IMR-90 (cell line): ENCODE results near the gene TWIST2. TPM values are rescaled to one million over a fixed set of nuclear protein-coding genes. Genes with fewer than 3 reads are reported as not detected.

Source experiments
- ATAC-seq: fragments of 200-7000 bp; cut with Tn5 transposase; 2 replicates; pipeline ENCODE4 v1.9.1; 2020; ENCODE audit warnings: low read depth, mild to moderate bottlenecking, moderate library complexity
- BruUV-seq: library from RNA; stranded (reverse); fragments of 400-500 nt; replicated peaks from 2 replicates; lab custom pipeline; 2021; lab: Mats Ljungman, UMichigan
- CTCF ChIA-PET: fragments of 300-600 bp; formaldehyde crosslinking; extraction: SDS; loops from one replicate; lab custom pipeline; 2021; ENCODE audit warnings: antibody characterized with exemption; lab: Yijun Ruan, JAX
- POLR2A ChIA-PET: fragments of 300-600 bp; sonication (Branson Sonifier 250); formaldehyde crosslinking; loops from one replicate; lab custom pipeline; 2022; ENCODE audit warnings: antibody characterized with exemption; ENCODE audit not compliant: unreplicated experiment; lab: Charles Lee
- DNase-seq: peaks from one replicate; pipeline ENCODE4 v3.0.0; 2013
- H2AFZ ChIP-seq: replicated peaks from 2 replicates; pipeline ENCODE3; 2013; ENCODE audit warnings: low read length, mild to moderate bottlenecking; ENCODE audit not compliant: poor library complexity
- H2AK5ac ChIP-seq: 2 replicates; pipeline ENCODE4 v1.6.1; 2013; ENCODE audit warnings: low read depth, low read length, inconsistent platforms
- H2AK9ac ChIP-seq: replicated peaks from 2 replicates; pipeline ENCODE3; 2013; ENCODE audit warnings: mild to moderate bottlenecking, low read depth, low read length, moderate library complexity; ENCODE audit not compliant: poor library complexity
- H2BK120ac ChIP-seq: 2 replicates; pipeline ENCODE4 v1.6.1; 2013; ENCODE audit warnings: low read depth, low read length, inconsistent platforms
- H2BK15ac ChIP-seq: 3 replicates; pipeline ENCODE4 v1.6.1; 2013; ENCODE audit warnings: low read depth, low read length, inconsistent platforms
- H2BK20ac ChIP-seq: 2 replicates; pipeline ENCODE4 v1.6.1; 2013; ENCODE audit warnings: low read depth, mild to moderate bottlenecking, inconsistent platforms, low read length, moderate library complexity
- H2BK5ac ChIP-seq: 2 replicates; pipeline ENCODE4 v1.6.1; 2013; ENCODE audit warnings: mild to moderate bottlenecking, low read depth, low read length, inconsistent platforms; ENCODE audit not compliant: poor library complexity, severe bottlenecking
- H3K14ac ChIP-seq: replicated peaks from 2 replicates; pipeline ENCODE4 v1.6.1; 2013; ENCODE audit warnings: low read depth, low read length, inconsistent platforms
- H3K18ac ChIP-seq: 2 replicates; pipeline ENCODE4 v1.6.1; 2013; ENCODE audit warnings: low read depth, low read length, control low read depth
- H3K23ac ChIP-seq: 2 replicates; pipeline ENCODE4 v1.6.1; 2013; ENCODE audit warnings: low read depth, low read length, inconsistent platforms
- H3K27ac ChIP-seq: 2 replicates; pipeline ENCODE4 v1.5.1; 2013; ENCODE audit warnings: mild to moderate bottlenecking, control low read depth, low read length; ENCODE audit not compliant: insufficient read depth
- H3K27me3 ChIP-seq: 2 replicates; pipeline ENCODE4 v1.6.1; 2013; ENCODE audit warnings: low read length; ENCODE audit not compliant: control insufficient read depth, insufficient read depth
- H3K36me3 ChIP-seq: 2 replicates; pipeline ENCODE4 v1.6.1; 2013; ENCODE audit warnings: low read length, mixed read lengths; ENCODE audit not compliant: control insufficient read depth, insufficient read depth
- H3K4ac ChIP-seq: 2 replicates; pipeline ENCODE4 v1.6.1; 2013; ENCODE audit warnings: low read depth, low read length, inconsistent platforms
- H3K4me1 ChIP-seq: 2 replicates; pipeline ENCODE4 v1.6.1; 2013; ENCODE audit warnings: low read length, mixed read lengths; ENCODE audit not compliant: control insufficient read depth, insufficient read depth
- H3K4me2 ChIP-seq: 2 replicates; pipeline ENCODE4 v1.6.1; 2013; ENCODE audit warnings: low read depth, mild to moderate bottlenecking, control low read depth, low read length, moderate library complexity
- H3K4me3 ChIP-seq: 2 replicates; pipeline ENCODE4 v1.5.1; 2013; ENCODE audit warnings: low read depth, mild to moderate bottlenecking, control low read depth, low read length, moderate library complexity; ENCODE audit not compliant: insufficient read depth
- H3K56ac ChIP-seq: 2 replicates; pipeline ENCODE4 v1.6.1; 2013; ENCODE audit warnings: low read length, inconsistent platforms; ENCODE audit not compliant: insufficient read depth; ENCODE audit errors: extremely low read depth
- H3K79me1 ChIP-seq, 2 experiments: 2 replicates each; pipeline ENCODE4 v1.6.1; 2013; ENCODE audit warnings: low read length in 2 of 2, inconsistent platforms in 1 of 2, low read depth in 1 of 2
- H3K9ac ChIP-seq: 2 replicates; pipeline ENCODE4 v1.6.1; 2013; ENCODE audit warnings: low read depth, low read length, control low read depth
- H3K9me1 ChIP-seq: 2 replicates; pipeline ENCODE4 v1.6.1; 2013; ENCODE audit warnings: low read length, inconsistent platforms; ENCODE audit not compliant: insufficient read depth
- H3K9me3 ChIP-seq: 2 replicates; pipeline ENCODE4 v1.6.1; 2013; ENCODE audit warnings: low read length; ENCODE audit not compliant: control insufficient read depth, insufficient read depth
- H4K20me1 ChIP-seq: 2 replicates; pipeline ENCODE4 v1.6.1; 2013; ENCODE audit warnings: low read length, inconsistent platforms; ENCODE audit not compliant: insufficient read depth
- H4K5ac ChIP-seq: 2 replicates; pipeline ENCODE4 v1.6.1; 2013; ENCODE audit warnings: mild to moderate bottlenecking, low read depth, low read length, control low read depth
- H4K8ac ChIP-seq, 2 experiments: 2 replicates each; pipeline ENCODE4 v1.6.1; 2013; ENCODE audit warnings: low read depth in 2 of 2, low read length in 2 of 2, control low read depth in 1 of 2, inconsistent platforms in 1 of 2
- H4K91ac ChIP-seq: 2 replicates; pipeline ENCODE4 v1.6.1; 2013; ENCODE audit warnings: low read depth, low read length, inconsistent platforms; ENCODE audit not compliant: insufficient read depth
- BHLHE40 ChIP-seq: fragments of 150-350 bp; IDR thresholded peaks from 2 replicates; pipeline ENCODE4 v1.6.1; 2016; ENCODE audit warnings: mild to moderate bottlenecking, low read depth, low read length
- CEBPB ChIP-seq: IDR thresholded peaks from 2 replicates; pipeline ENCODE4 v1.6.1; 2012; ENCODE audit warnings: low read depth, low read length, improper control_type of control experiment
- CTCF ChIP-seq: conservative IDR thresholded peaks from 2 replicates; pipeline ENCODE4 v1.5.1; 2012; ENCODE audit warnings: mild to moderate bottlenecking, low read depth, low read length, improper control_type of control experiment
- MAZ ChIP-seq: IDR thresholded peaks from 2 replicates; pipeline ENCODE4 v1.6.1; 2012; ENCODE audit warnings: low read depth, mild to moderate bottlenecking, low read length, improper control_type of control experiment, moderate library complexity, borderline replicate concordance
- RFX5 ChIP-seq: IDR thresholded peaks from 2 replicates; pipeline ENCODE4 v1.8.0; 2012; ENCODE audit warnings: low read depth, mild to moderate bottlenecking, low read length, moderate library complexity
- WGBS, 2 experiments: methylation state at CpG; one replicate each; pipeline versions ENCODE4 v1.1.5 to v1.1.7; 2013; ENCODE audit warnings: missing lambda C conversion rate in 2 of 2; ENCODE audit not compliant: insufficient read length in 1 of 2; ENCODE audit errors: extremely low coverage in 2 of 2; 5-methylcytosine and 5-hydroxymethylcytosine counted together
- dilution Hi-C: fragments of 300-500 bp; cut with HindIII; formaldehyde crosslinking; loops from one replicate; pipeline ENCODE4 v1.14.3; 2018; ENCODE audit warnings: low sequenced_read_pairs; ENCODE audit not compliant: unreplicated experiment
- in situ Hi-C: fragments of 300-500 bp; cut with MboI; formaldehyde crosslinking; loops from 3 replicates; pipeline ENCODE4 v1.14.3; 2019; ENCODE audit warnings: low sequenced_read_pairs, inconsistent platforms, mixed read lengths
- intact Hi-C: fragments of 100-400 bp; cut with micrococcal nuclease; formaldehyde crosslinking; loops from 2 replicates; pipeline ENCODE4 v1.10.0; 2022
- polyA plus RNA-seq, 3 experiments: library from polyadenylated mRNA; depleted of rRNA; stranded (reverse); fragments of >200 nt; gene quantifications; 2 replicates each; pipeline ENCODE4 v1.2.3, GENCODE V29; 2012; ENCODE audit warnings: low replicate concordance in 1 of 3
- total RNA-seq: library from RNA; depleted of rRNA; stranded (reverse); fragments of >200 nt; gene quantifications from 2 replicates; pipeline ENCODE4 v1.2.3, GENCODE V29; 2012

Gene TWIST2
- total and polyA plus RNA-seq, 2 of the 4 experiments (the other 2 are of a cell fraction): 9.3 to 33.6 TPM

DNA sequence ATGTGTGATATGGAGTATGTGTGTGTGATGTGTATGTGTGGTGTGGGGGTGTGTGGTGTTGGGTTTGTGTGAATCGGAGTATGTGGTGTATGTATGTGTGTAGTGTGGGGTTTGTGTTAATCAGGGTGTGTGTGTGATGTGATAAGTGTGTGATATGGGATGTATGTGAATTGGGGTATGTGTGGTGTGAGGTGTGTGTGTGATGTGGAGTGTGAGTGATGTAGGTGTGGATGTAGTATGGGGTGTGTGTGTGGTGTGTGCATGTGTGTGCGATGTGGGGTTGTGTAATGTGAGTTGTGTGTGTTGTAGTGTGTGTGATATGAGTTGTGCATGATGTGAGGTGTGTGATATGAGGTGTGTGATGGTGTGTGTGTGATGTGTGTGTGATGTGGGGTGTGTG is 54.4 kb downstream of the TWIST2 start:
- TF ChIP-seq RFX5: no peak
- no peak for TF ChIP-seq BHLHE40
- no peak for TF ChIP-seq MAZ
- no peak for TF ChIP-seq CTCF
- TF ChIP-seq CEBPB: no peak
- H3K27ac ChIP-seq: no peak overlapping the region
- no TSS peak for BruUV-seq
- no peak overlapping the region; the same call in 1 of the 2 replicates for H4K5ac ChIP-seq
- H2BK5ac ChIP-seq: peak overlapping the region; percentile 92
- DNase-seq (no peak), ATAC-seq (no peak)
- H3K56ac ChIP-seq: no peak overlapping the region
- no peaks in the 10 kb centered on the region for H3K27me3 ChIP-seq
- H3K23ac ChIP-seq: 0 out of 2 replicates have a peak overlapping the region, but pooled peaks have one; percentile 7
- H4K91ac ChIP-seq: no peak overlapping the region
- peaks cover 14% of the 10 kb centered on the region for H3K4me1 ChIP-seq
- WGBS, 2 experiments: 91 to 100% methylated on average over 1 to 2 of the region's 2 CpGs
- H3K9me3 ChIP-seq: no peaks in the 10 kb centered on the region
- H3K18ac ChIP-seq: no peak overlapping the region
- no peak overlapping the region for H3K9ac ChIP-seq
- CTCF ChIA-PET: no interaction called here
- peak overlapping the region; percentile 73; the same call in 1 of the 2 replicates for H3K14ac ChIP-seq
- H2AK5ac ChIP-seq: peak overlapping the region; percentile 82; the same call in 1 of the 2 replicates
- H2AK9ac ChIP-seq: no peak overlapping the region
- H4K8ac ChIP-seq: peak overlapping the region in 1 of 2 experiments; percentile 10; a peak in 1 of 4 replicates
- no peak overlapping the region for H2BK15ac ChIP-seq
- in situ Hi-C loops (no loop called here), dilution Hi-C loops (no loop called here), intact Hi-C loops (no loop called here)
- H3K4me3 ChIP-seq: no peak overlapping the region
- H3K4me2 ChIP-seq: no peak overlapping the region
- H2AFZ ChIP-seq: no peak overlapping the region
- no peak overlapping the region for H3K4ac ChIP-seq
- H3K36me3 ChIP-seq: peaks cover 4% of the 10 kb centered on the region; the same call in 1 of the 2 replicates
- H2BK20ac ChIP-seq: no peak overlapping the region
- H2BK120ac ChIP-seq: no peak overlapping the region
- H3K79me1 ChIP-seq: peaks cover 34 to 75% of the 10 kb centered on the region in 2 experiments
- H3K9me1 ChIP-seq: peaks cover 45% of the 10 kb centered on the region
- POLR2A ChIA-PET: no interaction called here
- H4K20me1 ChIP-seq: peaks cover 39% of the 10 kb centered on the region
